GM13976 (cell line): Measurements from ENCODE around the gene SNTG2.

ENCODE experiments used
- DNase-seq: peaks from one replicate; pipeline ENCODE4 v3.0.0; 2012; ENCODE audit warnings: low spot score
- in situ Hi-C: fragments of 300-500 bp; cut with MboI; formaldehyde crosslinking; loops from one replicate; pipeline ENCODE4 v1.12.0; 2022; ENCODE audit warnings: low sequenced_read_pairs, mixed read lengths, inconsistent platforms; ENCODE audit not compliant: unreplicated experiment
- TF ChIP-seq, protein P1 (sequence below): IDR thresholded peaks from 2 replicates; pipeline ENCODE4 v1.5.1; 2012; ENCODE audit warnings: borderline replicate concordance, mild to moderate bottlenecking; ENCODE audit not compliant: insufficient read depth; ENCODE audit errors: extremely low read depth, missing control alignments, control extremely low read depth

The SNTG2 gene

DNA sequence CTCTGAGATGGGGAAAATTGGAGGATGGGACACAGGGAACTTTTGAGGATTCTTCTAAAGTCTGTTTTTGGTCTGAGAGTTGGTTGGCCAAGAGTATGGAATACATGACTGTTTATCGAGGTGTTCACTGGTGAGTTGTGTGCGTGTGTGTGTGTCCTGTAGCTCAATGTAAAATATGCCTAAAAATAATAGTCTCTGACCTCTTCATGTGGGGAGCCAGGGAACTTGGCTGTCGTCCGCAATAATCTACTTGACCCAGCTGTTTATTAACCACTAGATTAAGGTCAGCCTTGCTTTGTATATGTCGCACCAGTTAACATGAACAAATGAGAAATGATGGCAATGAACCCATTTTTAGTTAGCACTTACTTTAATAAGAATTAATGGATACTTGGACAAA lies 285.2 kb downstream of the SNTG2 start:
- TF ChIP-seq, protein P1, sequence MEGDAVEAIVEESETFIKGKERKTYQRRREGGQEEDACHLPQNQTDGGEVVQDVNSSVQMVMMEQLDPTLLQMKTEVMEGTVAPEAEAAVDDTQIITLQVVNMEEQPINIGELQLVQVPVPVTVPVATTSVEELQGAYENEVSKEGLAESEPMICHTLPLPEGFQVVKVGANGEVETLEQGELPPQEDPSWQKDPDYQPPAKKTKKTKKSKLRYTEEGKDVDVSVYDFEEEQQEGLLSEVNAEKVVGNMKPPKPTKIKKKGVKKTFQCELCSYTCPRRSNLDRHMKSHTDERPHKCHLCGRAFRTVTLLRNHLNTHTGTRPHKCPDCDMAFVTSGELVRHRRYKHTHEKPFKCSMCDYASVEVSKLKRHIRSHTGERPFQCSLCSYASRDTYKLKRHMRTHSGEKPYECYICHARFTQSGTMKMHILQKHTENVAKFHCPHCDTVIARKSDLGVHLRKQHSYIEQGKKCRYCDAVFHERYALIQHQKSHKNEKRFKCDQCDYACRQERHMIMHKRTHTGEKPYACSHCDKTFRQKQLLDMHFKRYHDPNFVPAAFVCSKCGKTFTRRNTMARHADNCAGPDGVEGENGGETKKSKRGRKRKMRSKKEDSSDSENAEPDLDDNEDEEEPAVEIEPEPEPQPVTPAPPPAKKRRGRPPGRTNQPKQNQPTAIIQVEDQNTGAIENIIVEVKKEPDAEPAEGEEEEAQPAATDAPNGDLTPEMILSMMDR = no peak
- DNase-seq = no peak
- in situ Hi-C loops = no loop called here

DNA sequence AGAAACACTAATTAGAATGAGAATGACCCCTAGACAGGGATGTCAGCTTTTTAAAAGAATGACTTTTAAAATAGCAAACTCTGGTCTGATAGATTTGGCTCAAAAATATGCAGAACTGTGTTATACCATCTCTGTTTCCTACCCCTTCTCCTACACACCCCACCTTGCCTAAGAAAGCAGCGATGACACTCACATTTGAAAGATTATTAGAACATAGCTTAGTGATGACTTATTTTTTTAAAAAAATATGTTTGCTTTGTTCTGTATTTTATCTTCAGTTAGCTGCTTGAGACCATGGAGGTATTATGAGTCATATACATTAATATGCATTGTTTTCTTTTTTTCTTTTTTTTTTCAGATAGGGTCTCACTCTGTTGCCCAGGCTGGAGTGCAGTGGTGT lies 286.0 kb downstream of the SNTG2 start:
- in situ Hi-C loops = no loop called here
- no peak for DNase-seq
- TF ChIP-seq, protein P1 = no peak

DNA sequence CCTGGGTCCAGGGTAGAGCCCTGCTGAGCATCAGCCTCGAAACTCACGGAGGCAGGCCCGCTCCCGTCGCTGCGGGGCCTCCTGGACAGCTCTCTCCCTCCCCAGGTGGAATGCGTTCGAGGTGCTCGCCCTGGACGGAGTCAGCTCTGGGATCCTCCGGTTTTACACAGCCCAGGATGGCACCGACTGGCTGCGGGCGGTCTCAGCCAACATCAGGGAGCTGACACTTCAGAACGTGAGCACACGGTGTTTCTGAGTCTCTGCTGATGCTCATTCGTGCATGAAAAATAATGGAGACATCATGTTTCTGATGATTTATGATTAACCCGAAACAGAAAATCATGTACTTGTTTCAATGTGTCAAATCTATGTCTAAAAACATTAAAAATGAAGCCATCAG lies 287.1 kb downstream of the SNTG2 start:
- in situ Hi-C loops = no loop called here
- no peak for DNase-seq
- TF ChIP-seq, protein P1 = no peak

DNA sequence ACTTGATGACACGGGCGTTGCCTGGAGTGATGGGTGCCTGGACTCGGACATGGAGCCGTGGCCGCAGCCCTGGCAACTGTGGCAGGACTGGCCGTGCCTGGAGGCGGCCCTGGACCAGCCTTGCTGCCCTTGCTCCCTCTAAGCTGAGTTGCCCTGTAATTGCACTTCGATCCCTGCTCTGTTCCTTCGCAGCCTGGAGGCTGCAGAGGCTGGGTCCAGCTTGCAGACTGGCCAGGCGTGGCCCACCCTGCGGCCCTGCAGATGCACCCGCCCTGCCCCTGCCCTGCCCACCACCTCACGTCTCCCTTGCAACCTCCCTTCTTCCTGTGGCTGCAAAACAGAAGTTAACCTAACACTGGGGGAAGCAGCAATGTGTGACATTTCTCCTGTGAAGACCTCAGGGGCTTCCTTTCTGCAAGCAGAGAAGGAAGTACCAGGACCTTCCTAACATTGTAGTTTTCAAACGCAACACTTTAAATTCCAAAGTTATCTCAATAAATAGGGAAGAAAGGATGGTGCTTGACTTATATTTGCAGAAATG lies 288.0 kb downstream of the SNTG2 start:
- in situ Hi-C loops = no loop called here

DNA sequence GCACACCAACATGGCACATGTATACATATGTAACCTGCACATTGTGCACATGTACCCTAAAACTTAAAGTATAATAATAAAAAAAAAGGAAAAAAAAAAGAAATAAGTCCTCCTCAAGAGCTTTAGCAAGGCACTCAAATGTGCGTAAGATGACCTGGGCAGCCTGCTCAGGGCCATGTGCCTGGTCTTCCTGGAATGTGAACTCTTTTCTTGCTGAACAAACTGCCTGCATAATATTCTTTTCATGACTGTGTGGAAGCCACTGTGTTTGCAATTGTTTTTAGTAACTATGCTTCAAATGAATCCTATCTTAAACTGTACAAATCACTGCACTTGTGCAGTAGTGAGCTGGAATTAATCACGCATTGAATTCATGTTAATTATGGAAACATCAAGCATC lies 294.5 kb downstream of the SNTG2 start:
- TF ChIP-seq, protein P1 = no peak
- DNase-seq = no peak
- in situ Hi-C loops = no loop called here

More for the DNA sequence above, 288.0 kb downstream of the SNTG2 start:
- TF ChIP-seq, protein P1 = no peak
- no peak for DNase-seq

DNA sequence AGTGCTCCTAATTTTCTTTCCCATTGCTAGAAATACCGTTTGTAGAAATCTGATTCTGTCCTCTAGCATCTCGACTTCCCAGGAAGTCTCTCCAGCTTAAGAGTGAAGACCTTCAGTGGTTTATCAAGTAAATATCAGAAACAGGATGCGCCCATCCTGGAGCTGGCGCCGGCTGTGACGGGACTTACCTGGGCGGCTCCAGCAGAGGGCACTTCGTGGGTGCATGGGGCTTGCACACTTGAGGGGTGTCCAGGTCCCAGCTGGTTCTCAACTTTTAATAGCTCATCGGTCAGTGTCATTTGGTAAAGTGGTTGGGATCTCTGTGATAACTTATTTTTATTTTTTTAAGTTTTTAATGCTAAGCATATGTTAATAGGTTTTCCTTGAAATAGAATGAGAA lies 295.6 kb downstream of the SNTG2 start:
- TF ChIP-seq, protein P1 = no peak
- no peak for DNase-seq
- in situ Hi-C loops = no loop called here
